ENCODE data around the gene KRTAP29-1. TPM values are rescaled to one million over a fixed set of nuclear protein-coding genes. Genes with fewer than 3 reads are reported as not detected.
"Not testable (repeated sequence)": the region's sequence is repeated elsewhere in the genome, so short reads cannot be mapped to it uniquely, and the experiment has no call there.

The KRTAP29-1 gene
- total RNA-seq, 1 experiment from 2014 or later: not detected

DNA sequence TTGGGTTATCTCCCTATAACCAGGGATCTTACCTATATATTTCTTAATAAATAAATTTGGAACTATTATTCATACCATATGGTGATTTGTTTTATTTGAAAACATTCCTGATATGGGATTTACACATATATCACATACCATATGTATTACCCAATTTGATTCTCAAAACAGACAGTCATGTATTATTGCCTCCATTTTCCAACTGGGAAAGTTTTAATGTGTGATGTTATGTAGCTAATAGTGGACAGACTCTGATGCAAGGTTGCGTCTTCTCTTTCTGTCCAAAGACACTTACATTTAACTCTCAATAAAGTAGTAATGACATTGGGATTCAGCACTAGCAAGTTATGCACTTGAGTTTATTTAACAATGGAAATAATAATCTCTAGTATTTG, 46.4 kb downstream of the KRTAP29-1 start:
- H2BK20ac ChIP-seq (ENCODE audit: low read depth, low read length, poor library complexity, severe bottlenecking): no peak overlapping the region
- H3K23me2 ChIP-seq (ENCODE audit: insufficient read length, low read depth, low read length, poor library complexity, severe bottlenecking): no peaks in the 10 kb centered on the region
- H3K4me1 ChIP-seq (ENCODE audit: insufficient read depth, low read length): no peaks in the 10 kb centered on the region
- DNase-seq: no peak
- no peak overlapping the region for H3K23ac ChIP-seq (ENCODE audit: insufficient read length, low read depth, low read length)
- no peak overlapping the region for H2AK5ac ChIP-seq (ENCODE audit: insufficient read length, low read length)
- H3K4me3 Mint-ChIP-seq: no peak overlapping the region
- TF ChIP-seq, protein P1, sequence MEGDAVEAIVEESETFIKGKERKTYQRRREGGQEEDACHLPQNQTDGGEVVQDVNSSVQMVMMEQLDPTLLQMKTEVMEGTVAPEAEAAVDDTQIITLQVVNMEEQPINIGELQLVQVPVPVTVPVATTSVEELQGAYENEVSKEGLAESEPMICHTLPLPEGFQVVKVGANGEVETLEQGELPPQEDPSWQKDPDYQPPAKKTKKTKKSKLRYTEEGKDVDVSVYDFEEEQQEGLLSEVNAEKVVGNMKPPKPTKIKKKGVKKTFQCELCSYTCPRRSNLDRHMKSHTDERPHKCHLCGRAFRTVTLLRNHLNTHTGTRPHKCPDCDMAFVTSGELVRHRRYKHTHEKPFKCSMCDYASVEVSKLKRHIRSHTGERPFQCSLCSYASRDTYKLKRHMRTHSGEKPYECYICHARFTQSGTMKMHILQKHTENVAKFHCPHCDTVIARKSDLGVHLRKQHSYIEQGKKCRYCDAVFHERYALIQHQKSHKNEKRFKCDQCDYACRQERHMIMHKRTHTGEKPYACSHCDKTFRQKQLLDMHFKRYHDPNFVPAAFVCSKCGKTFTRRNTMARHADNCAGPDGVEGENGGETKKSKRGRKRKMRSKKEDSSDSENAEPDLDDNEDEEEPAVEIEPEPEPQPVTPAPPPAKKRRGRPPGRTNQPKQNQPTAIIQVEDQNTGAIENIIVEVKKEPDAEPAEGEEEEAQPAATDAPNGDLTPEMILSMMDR (conservative IDR thresholded peaks at IDR 0.05): no peak
- no peak overlapping the region for H2BK120ac ChIP-seq (ENCODE audit: low read depth, low read length, poor library complexity, severe bottlenecking)
- H3K9me3 ChIP-seq (ENCODE audit: control insufficient read depth, low read depth, low read length): no peaks in the 10 kb centered on the region
- no peaks in the 10 kb centered on the region; a peak in 1 of 5 replicates for H3K9me3 Mint-ChIP-seq
- no peak overlapping the region for H3K27ac ChIP-seq (ENCODE audit: insufficient read length, low read depth, low read length)
- no CpG with 5 or more reads among the region's 1 CpG for WGBS (ENCODE audit: extremely low coverage, insufficient read length, low lambda C conversion rate)
- no peak overlapping the region for H2BK5ac ChIP-seq (ENCODE audit: insufficient read length, low read length)
- H3T11ph ChIP-seq (ENCODE audit: low read length): no peak overlapping the region
- H3K36me3 Mint-ChIP-seq (ENCODE audit: insufficient read depth in 1 of 3, low read depth in 3 of 3): no peaks in the 10 kb centered on the region
- no peak overlapping the region for H2BK12ac ChIP-seq (ENCODE audit: insufficient read length, low read depth, low read length)
- no peaks in the 10 kb centered on the region for H3K79me2 ChIP-seq (ENCODE audit: insufficient read depth, low read length)
- H2AFZ ChIP-seq (ENCODE audit: low read length): no peak overlapping the region
- no peak overlapping the region for H3K4me2 ChIP-seq (ENCODE audit: insufficient read depth, insufficient read length, low read length)
- no peaks in the 10 kb centered on the region for H4K20me1 ChIP-seq (ENCODE audit: control insufficient read depth, insufficient read depth, insufficient read length)
- no peak overlapping the region for H3K27ac Mint-ChIP-seq
- H3K27me3 ChIP-seq (ENCODE audit: insufficient read depth, low read length): no peaks in the 10 kb centered on the region
- no peak overlapping the region for H4K5ac ChIP-seq (ENCODE audit: insufficient read length, low read depth, low read length)
- no peak overlapping the region for H4K91ac ChIP-seq (ENCODE audit: insufficient read length, low read depth, low read length)
- no peak overlapping the region for H3K14ac ChIP-seq (ENCODE audit: insufficient read depth, low read length)
- H3K4ac ChIP-seq (ENCODE audit: low read depth, low read length): no peak overlapping the region
- H3K27me3 Mint-ChIP-seq (ENCODE audit: low read depth): peaks cover 16% of the 10 kb centered on the region
- no peak overlapping the region for H2BK15ac ChIP-seq (ENCODE audit: low read depth, low read length)
- H3K9ac ChIP-seq (ENCODE audit: extremely low read depth, insufficient read length, low read length): no peak overlapping the region
- H3K4me1 Mint-ChIP-seq: peaks cover 4 to 6% of the 10 kb centered on the region in 2 experiments
- H3K79me1 ChIP-seq (ENCODE audit: insufficient read depth, low read depth, low read length, poor library complexity, severe bottlenecking): no peaks in the 10 kb centered on the region
- no peak overlapping the region for H4K8ac ChIP-seq (replicated peaks; ENCODE audit: insufficient read length, low read depth, low read length)
- H3K18ac ChIP-seq (ENCODE audit: insufficient read length, low read depth, low read length): no peak overlapping the region
- no peak overlapping the region for H3K56ac ChIP-seq (ENCODE audit: insufficient read length, low read depth, low read length)

DNA sequence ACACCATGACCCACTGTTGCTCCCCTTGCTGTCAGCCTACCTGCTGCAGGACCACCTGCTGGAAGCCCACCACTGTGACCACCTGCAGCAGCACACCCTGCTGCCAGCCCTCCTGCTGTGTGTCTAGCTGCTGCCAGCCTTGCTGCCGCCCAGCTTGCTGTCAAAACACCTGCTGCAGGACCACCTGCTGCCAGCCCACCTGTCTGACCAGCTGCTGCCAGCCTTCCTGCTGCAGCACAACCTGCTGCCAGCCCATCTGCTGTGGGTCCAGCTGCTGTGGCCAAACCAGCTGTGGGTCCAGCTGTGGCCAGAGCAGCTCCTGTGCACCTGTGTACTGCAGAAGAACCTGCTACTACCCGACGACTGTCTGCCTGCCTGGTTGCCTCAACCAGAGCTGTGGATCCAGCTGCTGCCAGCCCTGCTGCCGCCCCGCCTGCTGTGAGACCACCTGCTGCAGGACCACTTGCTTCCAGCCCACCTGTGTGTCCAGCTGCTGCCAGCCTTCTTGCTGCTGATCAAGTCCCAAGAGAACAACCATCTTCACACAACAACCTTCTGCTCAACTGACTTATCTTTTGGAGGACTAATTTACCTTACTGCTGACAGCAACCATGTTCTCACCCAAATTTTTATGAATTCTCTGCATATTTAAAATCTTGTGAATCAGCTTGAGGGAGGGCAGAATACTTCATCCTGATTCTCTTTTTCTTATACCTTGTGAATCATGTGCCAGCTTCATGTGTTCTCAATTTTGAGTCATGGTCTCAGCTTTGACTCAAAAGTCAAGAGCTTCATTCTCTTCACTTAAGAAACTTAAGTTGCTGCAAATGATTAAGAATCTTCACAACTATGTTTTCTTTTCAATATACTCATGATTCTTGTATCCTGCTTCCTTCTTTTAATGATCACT, 47.0 kb downstream of the KRTAP29-1 start, which contains the start of gene KRTAP9-9:
TSS of gene KRTAP9-9 (plus strand) at position 4 of the 910 bp plus-strand sequence.
- H3K56ac ChIP-seq (ENCODE audit: insufficient read length, low read depth, low read length); H3K79me1 ChIP-seq (ENCODE audit: insufficient read depth, low read depth, low read length, poor library complexity, severe bottlenecking); H2AFZ ChIP-seq (ENCODE audit: low read length); H3K23ac ChIP-seq (ENCODE audit: insufficient read length, low read depth, low read length); H4K5ac ChIP-seq (ENCODE audit: insufficient read length, low read depth, low read length); H3T11ph ChIP-seq (ENCODE audit: low read length); H3K36me3 Mint-ChIP-seq (ENCODE audit: insufficient read depth in 1 of 3, low read depth in 3 of 3); H3K79me2 ChIP-seq (ENCODE audit: insufficient read depth, low read length); DNase-seq; H3K4me2 ChIP-seq (ENCODE audit: insufficient read depth, insufficient read length, low read length); H4K91ac ChIP-seq (ENCODE audit: insufficient read length, low read depth, low read length); H2BK15ac ChIP-seq (ENCODE audit: low read depth, low read length); H2AK5ac ChIP-seq (ENCODE audit: insufficient read length, low read length); H3K27me3 ChIP-seq (ENCODE audit: insufficient read depth, low read length); H2BK5ac ChIP-seq (ENCODE audit: insufficient read length, low read length); H3K4me3 Mint-ChIP-seq; H3K23me2 ChIP-seq (ENCODE audit: insufficient read length, low read depth, low read length, poor library complexity, severe bottlenecking); H2BK20ac ChIP-seq (ENCODE audit: low read depth, low read length, poor library complexity, severe bottlenecking); H3K18ac ChIP-seq (ENCODE audit: insufficient read length, low read depth, low read length); H2BK12ac ChIP-seq (ENCODE audit: insufficient read length, low read depth, low read length); H3K4ac ChIP-seq (ENCODE audit: low read depth, low read length); H3K9ac ChIP-seq (ENCODE audit: extremely low read depth, insufficient read length, low read length); H3K9me3 Mint-ChIP-seq; H4K20me1 ChIP-seq (ENCODE audit: control insufficient read depth, insufficient read depth, insufficient read length); H3K27ac ChIP-seq (ENCODE audit: insufficient read length, low read depth, low read length); H3K4me1 Mint-ChIP-seq; H3K14ac ChIP-seq (ENCODE audit: insufficient read depth, low read length); H3K9me3 ChIP-seq (ENCODE audit: control insufficient read depth, low read depth, low read length); H2BK120ac ChIP-seq (ENCODE audit: low read depth, low read length, poor library complexity, severe bottlenecking); H4K8ac ChIP-seq (replicated peaks; ENCODE audit: insufficient read length, low read depth, low read length); H3K27ac Mint-ChIP-seq; H3K4me1 ChIP-seq (ENCODE audit: insufficient read depth, low read length): not testable (repeated sequence)
- H3K27me3 Mint-ChIP-seq (ENCODE audit: low read depth): peaks cover 16% of the 10 kb centered on the region
- WGBS (ENCODE audit: extremely low coverage, insufficient read length, low lambda C conversion rate): no CpG with 5 or more reads among the region's 5 CpGs
